Measurements from ENCODE around the gene TYK2. TPM values are rescaled to one million over a fixed set of nuclear protein-coding genes. Genes with fewer than 3 reads are reported as not detected.

The TYK2 gene
- total and polyA plus RNA-seq, 2 of the 4 experiments (the other 2 are of a cell fraction): 40.9 to 97.9 TPM

DNA sequence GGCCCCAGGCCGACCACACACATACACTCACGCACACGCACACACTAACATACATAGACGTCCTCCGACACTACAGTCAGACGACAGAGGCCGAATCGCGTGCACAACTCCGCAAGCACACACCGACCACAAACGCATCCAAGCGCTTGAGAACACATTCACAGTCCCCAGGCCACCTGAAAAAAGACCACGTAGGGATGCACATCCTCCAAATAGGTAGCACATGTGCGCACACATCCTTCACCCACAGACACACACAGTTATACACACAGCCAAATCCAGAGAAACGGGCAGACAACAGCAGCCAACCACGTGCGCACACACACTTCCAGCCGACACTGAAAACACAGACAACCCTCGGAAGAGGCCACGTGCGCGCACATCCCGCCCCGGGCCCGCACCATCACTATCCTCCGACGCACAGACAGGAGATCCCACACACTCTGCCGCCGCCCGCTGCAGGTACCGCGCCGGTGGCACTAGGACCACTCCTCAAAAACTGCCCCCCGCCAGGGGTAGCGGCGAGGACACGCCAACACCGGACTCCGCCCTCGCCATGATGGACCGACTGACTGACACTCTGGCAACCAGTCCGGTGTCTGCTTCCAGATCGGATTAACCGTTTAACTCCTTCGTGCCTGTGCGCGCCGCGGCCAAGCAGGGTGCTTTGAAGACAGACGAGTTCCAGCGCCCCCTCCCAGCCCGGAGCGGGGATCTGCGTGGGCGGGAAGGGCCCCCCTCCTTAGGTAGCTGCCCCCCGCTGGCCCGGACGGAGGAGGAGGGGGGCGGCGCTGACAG lies 39.5 kb upstream of the TYK2 start (continued):
- TF ChIP-seq MXI1 (IDR thresholded peaks at IDR 0.05; ENCODE audit: borderline replicate concordance, low read depth, low read length) (peak; percentile 95), RAD21 (IDR thresholded peaks at IDR 0.05; ENCODE audit: low read length) (no peak)

DNA sequence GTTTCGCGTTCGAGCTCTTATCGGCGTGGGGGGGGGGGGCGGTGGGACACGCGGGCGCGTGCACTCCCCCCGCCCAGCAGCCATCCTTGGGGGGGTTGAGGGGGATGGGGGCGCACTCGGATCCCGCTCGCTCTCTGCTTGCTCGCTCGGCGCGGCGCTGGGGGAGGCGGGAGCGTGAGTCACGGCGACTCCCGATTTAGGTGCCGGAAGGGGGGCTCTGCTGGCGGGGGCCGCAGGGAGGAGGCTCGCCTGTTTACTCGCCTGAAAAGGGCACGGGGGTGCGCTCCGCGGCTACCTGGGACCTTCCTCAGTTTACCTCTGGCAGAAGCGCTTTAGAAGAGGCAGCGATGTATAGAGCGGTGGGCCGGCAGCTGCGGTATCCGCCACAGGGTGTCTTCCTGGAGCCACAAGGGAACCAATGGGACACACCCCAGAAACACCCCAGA lies 38.9 kb upstream of the TYK2 start:
- CTCF ChIA-PET: interaction anchor here (3.5 kb wide), 1 partner anchor 16 kb away, joined by 37 read pairs; the partner anchor contains the start of gene CDC37
- Histone ChIP-seq H3K4me2 (ENCODE audit: low read depth, low read length) (peak overlapping the region; percentile 70), H2AK5ac (ENCODE audit: low read depth, low read length) (0 out of 2 replicates have a peak overlapping the region, but pooled peaks have one; percentile 60), H4K91ac (ENCODE audit: insufficient read depth, low read depth, low read length) (no peak overlapping the region), H3K9me1 (ENCODE audit: insufficient read depth, low read length) (no peaks in the 10 kb centered on the region), H4K8ac (ENCODE audit: low read depth in 2 of 2, low read length in 2 of 2) (no peak overlapping the region), H2BK120ac (ENCODE audit: low read depth, low read length) (no peak overlapping the region), H3K27me3 (ENCODE audit: control insufficient read depth, insufficient read depth, low read length) (peaks cover 45% of the 10 kb centered on the region), H3K4me3 (ENCODE audit: insufficient read depth, low read depth, low read length) (peak overlapping the region; percentile 13; the same call in 1 of the 2 replicates), H3K4me1 (ENCODE audit: control insufficient read depth, insufficient read depth, low read length) (peaks cover 15% of the 10 kb centered on the region), H3K9me3 (ENCODE audit: control insufficient read depth, insufficient read depth, low read length) (no peaks in the 10 kb centered on the region), H2AFZ (replicated peaks; ENCODE audit: low read length, poor library complexity) (peak overlapping the region; percentile 85), H2BK5ac (ENCODE audit: low read depth, low read length, poor library complexity, severe bottlenecking) (no peak overlapping the region), H3K9ac (ENCODE audit: low read depth, low read length) (no peak overlapping the region), H2BK20ac (ENCODE audit: low read depth, low read length) (no peak overlapping the region), H3K79me1 (ENCODE audit: low read depth in 1 of 2, low read length in 2 of 2) (no peaks in the 10 kb centered on the region; a peak in 1 of 4 replicates), H3K14ac (replicated peaks; ENCODE audit: low read depth, low read length) (no peak overlapping the region), H4K5ac (ENCODE audit: low read depth, low read length) (no peak overlapping the region), H3K4ac (ENCODE audit: low read depth, low read length) (no peak overlapping the region), H3K56ac (ENCODE audit: extremely low read depth, insufficient read depth, low read length) (no peak overlapping the region), H2BK15ac (ENCODE audit: low read depth, low read length) (no peak overlapping the region), H2AK9ac (replicated peaks; ENCODE audit: low read depth, low read length, poor library complexity) (peak overlapping the region; percentile 21), H3K36me3 (ENCODE audit: control insufficient read depth, insufficient read depth, low read length) (no peaks in the 10 kb centered on the region), H4K20me1 (ENCODE audit: insufficient read depth, low read length) (peaks cover 31% of the 10 kb centered on the region), H3K18ac (ENCODE audit: low read depth, low read length) (no peak overlapping the region), H3K27ac (ENCODE audit: insufficient read depth, low read length) (no peak overlapping the region), H3K23ac (ENCODE audit: low read depth, low read length) (no peak overlapping the region)
- DNase-seq (no peak), ATAC-seq (ENCODE audit: low read depth) (no peak)
- intact Hi-C loops (cut with micrococcal nuclease) (no loop called here), in situ Hi-C loops (cut with MboI; ENCODE audit: low sequenced_read_pairs) (no loop called here), dilution Hi-C loops (cut with HindIII; ENCODE audit: low sequenced_read_pairs, unreplicated experiment) (no loop called here)
- WGBS, 2 experiments (ENCODE audit: extremely low coverage in 2 of 2, insufficient read length in 1 of 2): 0% methylated on average over 19 of the region's 40 CpGs; no CpG with 5 or more reads in 1 of the 2 experiments
- BruUV-seq (replicated peaks): no TSS peak
- POLR2A ChIA-PET (ENCODE audit: unreplicated experiment): no interaction called here
- TF ChIP-seq FOS (IDR thresholded peaks at IDR 0.05; ENCODE audit: low read depth, low read length) (0 out of 2 replicates have a peak, but pooled peaks have one; percentile 10), MAFK (IDR thresholded peaks at IDR 0.05; ENCODE audit: low read depth, low read length) (no peak), MAZ (IDR thresholded peaks at IDR 0.05; ENCODE audit: borderline replicate concordance, low read depth, low read length) (0 out of 2 replicates have a peak, but pooled peaks have one; percentile 29)

Measured in IMR-90 (cell line).